Upper lobe of right lung (tissue), 1 donor: Measurements from ENCODE around the gene CD38. TPM values are rescaled to one million over a fixed set of nuclear protein-coding genes. Genes with fewer than 3 reads are reported as not detected.

Source experiments
- ATAC-seq: fragments of 200-7000 bp; cut with Tn5 transposase; one replicate; pipeline ENCODE4 v1.9.1; 2020; ENCODE audit warnings: mild to moderate bottlenecking, moderate library complexity
- DNase-seq: peaks from one replicate; pipeline ENCODE4 v3.0.0-alpha.2; 2020
- H3K27ac ChIP-seq: fragments of 200-600 bp; one replicate; pipeline ENCODE4 v1.8.0; 2022
- H3K27me3 ChIP-seq: fragments of 200-600 bp; one replicate; pipeline ENCODE4 v1.8.0; 2022; ENCODE audit warnings: mild to moderate bottlenecking
- H3K36me3 ChIP-seq: fragments of 200-600 bp; one replicate; pipeline ENCODE4 v1.8.0; 2022
- H3K4me1 ChIP-seq: fragments of 200-600 bp; one replicate; pipeline ENCODE4 v1.8.0; 2022
- H3K4me3 ChIP-seq: fragments of 200-600 bp; one replicate; pipeline ENCODE4 v1.8.0; 2022; ENCODE audit warnings: mild to moderate bottlenecking
- H3K9me3 ChIP-seq: fragments of 200-600 bp; one replicate; pipeline ENCODE4 v1.8.0; 2022
- CTCF ChIP-seq: fragments of 200-600 bp; IDR thresholded peaks from one replicate; pipeline ENCODE4 v1.8.0; 2022; ENCODE audit warnings: antibody characterized with exemption
- intact Hi-C: fragments of 100-400 bp; cut with DNase I; formaldehyde crosslinking; loops from one replicate; pipeline ENCODE4 v1.11.0; 2022
- total RNA-seq: library from RNA; stranded (reverse); fragmentation: NEBNext Ultra II Directional; extraction: Animal tissue kit (Norgen Biotek cat#: 25700); gene quantifications from one replicate; pipeline ENCODE4 v1.2.1, GENCODE V29; 2021
- donor health status: DM: no; HTN: yes; CAD: no; lungs with severe emphysema.

CD38 gene
- total RNA-seq, 1 donor from 2014 or later, result 2.4 TPM

GRCh38 chr4:15898902-15899301 is 120.8 kb downstream of the CD38 start:
- ATAC-seq (no peak), DNase-seq (no peak)
- no peak overlapping the region for H3K4me3 ChIP-seq
- no peaks in the 10 kb centered on the region for H3K36me3 ChIP-seq
- H3K27ac ChIP-seq, result no peak overlapping the region
- no peak for TF ChIP-seq CTCF
- no peaks in the 10 kb centered on the region for H3K9me3 ChIP-seq
- no peaks in the 10 kb centered on the region for H3K27me3 ChIP-seq
- H3K4me1 ChIP-seq, result peaks cover 3% of the 10 kb centered on the region
- intact Hi-C loops, result no loop called here

- intact Hi-C loops, result no loop called here
- no peaks in the 10 kb centered on the region for H3K36me3 ChIP-seq
- no peak for TF ChIP-seq CTCF
- peaks cover 3% of the 10 kb centered on the region for H3K4me1 ChIP-seq
- DNase-seq (no peak), ATAC-seq (no peak)
- H3K27me3 ChIP-seq, result peaks cover 1% of the 10 kb centered on the region
- no peak overlapping the region for H3K4me3 ChIP-seq
- H3K9me3 ChIP-seq, result no peaks in the 10 kb centered on the region
- H3K27ac ChIP-seq, result no peak overlapping the region
Measured at GRCh38 chr4:15899511-15899910, 121.4 kb downstream of the CD38 start.

GRCh38 chr4:15901007-15901406 is 122.9 kb downstream of the CD38 start:
- no peak overlapping the region for H3K27ac ChIP-seq
- H3K4me3 ChIP-seq, result no peak overlapping the region
- H3K36me3 ChIP-seq, result no peaks in the 10 kb centered on the region
- ATAC-seq, result no peak
- DNase-seq, result no peak
- intact Hi-C loops, result no loop called here
- H3K4me1 ChIP-seq, result peaks cover 3% of the 10 kb centered on the region
- TF ChIP-seq CTCF, result no peak
- H3K27me3 ChIP-seq, result peaks cover 13% of the 10 kb centered on the region
- H3K9me3 ChIP-seq, result no peaks in the 10 kb centered on the region

- DNase-seq (no peak), ATAC-seq (no peak)
- Histone ChIP-seq H3K4me1 (peaks cover 5% of the 10 kb centered on the region), H3K27ac (no peak overlapping the region), H3K4me3 (no peak overlapping the region), H3K36me3 (no peaks in the 10 kb centered on the region), H3K27me3 (peaks cover 13% of the 10 kb centered on the region), H3K9me3 (no peaks in the 10 kb centered on the region)
- TF ChIP-seq CTCF, result no peak
- intact Hi-C loops, result no loop called here
Measured at GRCh38 chr4:15901998-15902397, 123.9 kb downstream of the CD38 start.

- intact Hi-C loops, result no loop called here
- peaks cover 13% of the 10 kb centered on the region for H3K27me3 ChIP-seq
- no peaks in the 10 kb centered on the region for H3K36me3 ChIP-seq
- H3K4me3 ChIP-seq, result no peak overlapping the region
- no peaks in the 10 kb centered on the region for H3K9me3 ChIP-seq
- DNase-seq (no peak), ATAC-seq (no peak)
- H3K27ac ChIP-seq, result no peak overlapping the region
- no peak for TF ChIP-seq CTCF
- peaks cover 6% of the 10 kb centered on the region for H3K4me1 ChIP-seq
Measured at GRCh38 chr4:15902746-15903145, 124.6 kb downstream of the CD38 start.

Other genes starting within 250 kb of the CD38 start
- 101 TPM for gene FBXL5, start 123.0 kb upstream of the CD38 start, total RNA-seq
- 29.3 TPM for gene FAM200B, start 96.5 kb upstream of the CD38 start, total RNA-seq
- 11.0 TPM for gene BST1, start 75.3 kb upstream of the CD38 start, total RNA-seq
- gene FGFBP1, start 160.4 kb downstream of the CD38 start, total RNA-seq, result 3.3 TPM
- 5.6 TPM for gene FGFBP2, start 184.8 kb downstream of the CD38 start, total RNA-seq